HPDE6-E6E7 (cell line): ENCODE data around the gene UBE3C.

Experiments
- DNase-seq: peaks from one replicate; pipeline ENCODE4 v3.0.0; 2011; ENCODE audit warnings: missing footprints; ENCODE audit errors: extremely low spot score

UBE3C gene

DNA sequence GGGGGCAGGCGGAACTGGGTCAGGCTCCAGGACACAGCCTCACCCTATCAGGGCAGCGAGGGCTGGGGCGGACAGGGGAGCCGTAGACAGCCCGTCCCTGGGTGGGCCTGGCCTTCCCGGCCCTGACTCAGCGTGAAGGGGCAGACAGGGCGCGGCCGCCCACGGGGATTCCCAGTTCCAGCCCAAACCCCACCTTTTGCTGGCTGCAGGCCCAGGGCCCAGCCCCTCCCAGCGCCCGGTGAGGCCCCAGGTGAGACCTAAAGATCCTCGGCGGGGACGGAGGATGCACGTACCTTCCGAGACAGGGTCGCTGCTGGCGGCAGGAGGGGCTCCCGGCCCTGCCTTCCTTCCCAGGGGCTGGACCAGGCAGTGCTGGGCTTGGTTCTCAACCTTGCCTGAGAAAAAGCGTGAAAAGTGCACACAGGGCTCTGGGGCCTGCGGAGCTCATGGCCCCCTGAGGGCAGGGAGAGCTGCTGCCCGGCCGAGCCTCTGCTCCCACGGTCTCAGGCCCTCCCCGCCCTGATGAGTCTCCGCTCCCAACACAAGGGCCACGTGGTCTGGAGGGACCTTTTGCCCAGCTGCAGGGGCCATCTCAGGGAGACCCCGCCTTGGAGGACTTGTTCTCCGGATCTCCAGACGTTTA, 154.2 kb downstream of the UBE3C start:
- peak; percentile 72 for DNase-seq

DNA sequence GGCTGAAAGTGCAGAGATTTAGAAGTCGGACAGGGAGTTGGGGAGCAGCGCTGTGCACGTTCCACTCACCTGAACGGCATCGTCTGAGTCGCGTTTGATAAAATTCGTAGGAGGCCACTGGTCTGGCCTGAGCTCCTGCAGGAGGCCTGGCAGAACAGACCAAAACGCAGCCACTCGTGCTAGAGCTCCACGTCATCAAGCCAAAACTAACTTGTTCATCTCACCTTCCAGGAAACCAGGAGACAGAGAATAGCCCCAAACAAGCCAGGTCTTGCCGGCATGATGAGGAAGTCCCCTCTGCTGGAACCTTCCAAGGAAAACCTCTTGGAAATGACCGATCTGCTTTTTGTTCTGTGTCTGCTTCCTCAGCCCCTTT, 154.7 kb downstream of the UBE3C start:
- DNase-seq = peak; percentile 62

DNA sequence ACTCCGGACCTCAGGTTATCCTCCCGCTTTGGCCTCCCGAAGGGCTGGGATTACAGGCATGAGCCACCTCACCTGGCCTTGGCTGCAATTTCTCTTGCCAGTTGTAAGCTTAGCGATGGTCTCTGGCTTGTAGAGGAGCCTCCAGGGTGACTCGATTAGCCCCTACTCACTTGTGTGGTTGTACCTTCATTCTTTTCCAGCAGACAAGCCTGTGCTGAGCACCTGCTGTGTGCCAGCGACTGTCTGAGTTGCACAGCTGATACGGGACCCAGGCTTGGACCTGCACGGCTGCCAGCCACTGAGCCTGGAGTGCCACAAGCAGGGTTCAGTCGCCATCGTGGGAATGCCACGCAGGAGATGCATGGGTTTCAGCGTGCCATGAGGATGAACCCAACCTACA, 156.0 kb downstream of the UBE3C start:
- no peak for DNase-seq

DNA sequence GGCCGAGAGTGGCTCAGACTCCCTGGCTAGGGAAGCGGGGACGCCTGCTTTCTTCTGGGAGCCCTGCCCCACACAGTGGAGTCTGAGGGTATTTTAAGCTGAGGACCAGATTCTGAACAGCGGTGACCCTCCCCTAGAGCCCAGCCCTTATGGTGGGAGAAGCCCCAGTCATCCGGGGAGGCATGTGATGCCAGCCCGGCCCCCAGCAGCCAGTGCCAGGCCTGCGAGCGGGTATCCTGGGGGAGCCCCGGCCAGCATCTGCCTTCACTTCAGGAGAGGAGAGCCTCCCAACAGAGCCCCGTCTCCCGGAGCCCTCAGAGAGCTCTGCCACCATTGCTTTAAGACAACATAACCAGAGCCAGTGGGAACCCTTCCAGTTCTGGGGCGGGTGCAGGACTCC, 156.6 kb downstream of the UBE3C start:
- no peak for DNase-seq

DNA sequence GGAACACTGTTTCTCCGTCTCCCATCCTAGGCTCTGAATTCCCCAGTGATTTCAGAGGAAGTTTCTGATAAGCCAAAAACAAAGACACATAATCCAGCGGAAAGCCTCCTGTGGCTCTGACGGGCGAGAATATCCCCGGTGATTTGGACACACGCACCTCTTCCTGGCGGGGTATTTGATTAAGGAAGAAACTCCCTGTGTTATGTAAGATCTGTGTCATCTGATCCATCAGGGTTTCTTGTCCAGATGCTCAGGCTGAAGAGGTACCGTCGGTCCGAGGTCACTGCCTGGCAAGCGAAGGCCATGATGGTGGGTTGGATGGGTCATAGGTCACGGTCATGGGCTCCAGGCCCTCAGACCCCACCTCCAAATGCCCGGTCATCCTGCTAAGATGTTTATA, 158.5 kb downstream of the UBE3C start:
- DNase-seq = no peak

DNA sequence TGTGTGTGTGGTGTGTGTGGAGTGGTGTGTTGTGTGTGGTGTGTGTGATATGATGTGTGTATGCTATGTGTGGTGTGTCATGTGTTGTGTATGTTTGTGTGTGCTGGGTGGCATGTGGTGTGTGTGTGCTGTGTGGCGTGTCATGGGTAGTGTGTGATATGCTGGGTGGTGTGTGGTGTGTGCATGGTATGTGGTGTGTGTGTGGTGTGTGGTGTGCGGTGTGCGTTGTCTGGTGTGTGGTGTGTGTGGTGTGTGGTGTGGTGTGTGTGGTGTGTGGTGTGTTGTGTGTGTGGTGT, 160.5 kb downstream of the UBE3C start:
- no peak for DNase-seq

DNA sequence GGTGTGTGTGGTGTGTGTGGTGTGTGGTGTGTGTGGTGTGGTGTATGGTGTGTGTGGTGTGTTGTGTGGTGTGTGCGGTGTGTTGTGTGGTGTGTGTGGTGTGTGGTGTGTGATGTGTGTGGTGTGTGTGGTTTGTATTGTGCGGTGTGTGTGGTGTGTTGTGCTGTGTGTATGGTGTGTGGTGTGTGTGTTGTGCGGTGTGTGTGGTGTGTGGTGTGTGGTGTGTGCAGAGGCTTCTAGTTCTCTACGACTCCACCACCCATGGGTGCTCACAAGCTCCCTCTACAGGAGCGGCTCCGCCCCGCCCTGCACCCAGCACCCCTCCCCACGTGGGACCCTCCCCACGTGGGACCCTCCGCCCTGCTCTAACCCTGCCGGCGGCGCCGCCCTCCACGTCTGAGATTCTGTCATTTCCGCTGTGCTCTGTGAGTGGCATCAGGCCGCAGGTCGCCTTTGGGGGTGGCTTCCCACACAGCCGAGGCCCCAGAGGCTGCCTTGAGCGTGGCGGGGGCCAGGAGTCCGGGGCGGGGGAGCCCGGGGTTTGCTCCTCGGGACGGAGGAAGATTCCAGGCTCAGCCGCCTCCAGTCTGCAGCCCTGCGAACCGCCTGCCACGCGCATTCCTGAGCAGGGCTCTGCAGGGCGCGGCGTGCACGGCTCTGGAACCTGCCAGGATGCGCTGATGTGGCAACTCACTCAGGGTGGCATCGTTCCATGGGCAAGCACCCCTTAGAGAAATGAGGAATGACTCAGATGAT, 161.1 kb downstream of the UBE3C start:
- no peak for DNase-seq

DNA sequence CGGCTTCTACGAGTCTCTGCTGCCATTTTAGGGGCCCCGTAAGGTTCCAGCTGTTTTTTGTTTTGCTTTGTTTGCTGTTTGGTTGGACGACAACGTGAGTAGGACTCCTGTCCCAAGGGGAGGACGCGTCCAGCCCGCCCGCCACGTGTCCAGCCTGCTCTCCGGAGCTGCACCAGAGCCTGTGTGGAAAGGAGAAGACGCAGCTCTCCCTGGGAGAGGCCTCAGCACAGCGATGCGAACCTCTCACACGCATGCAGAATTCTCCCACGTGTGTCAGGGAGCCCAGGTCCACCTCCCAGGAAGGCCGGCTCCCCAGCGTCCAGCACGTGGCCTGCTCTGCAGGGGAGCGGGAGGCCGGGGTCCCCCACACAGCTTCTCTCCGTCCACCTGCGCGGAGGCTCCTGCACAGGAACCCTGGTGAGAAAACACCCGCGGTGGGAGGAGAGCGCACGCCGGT, 161.7 kb downstream of the UBE3C start:
- no peak for DNase-seq

DNA sequence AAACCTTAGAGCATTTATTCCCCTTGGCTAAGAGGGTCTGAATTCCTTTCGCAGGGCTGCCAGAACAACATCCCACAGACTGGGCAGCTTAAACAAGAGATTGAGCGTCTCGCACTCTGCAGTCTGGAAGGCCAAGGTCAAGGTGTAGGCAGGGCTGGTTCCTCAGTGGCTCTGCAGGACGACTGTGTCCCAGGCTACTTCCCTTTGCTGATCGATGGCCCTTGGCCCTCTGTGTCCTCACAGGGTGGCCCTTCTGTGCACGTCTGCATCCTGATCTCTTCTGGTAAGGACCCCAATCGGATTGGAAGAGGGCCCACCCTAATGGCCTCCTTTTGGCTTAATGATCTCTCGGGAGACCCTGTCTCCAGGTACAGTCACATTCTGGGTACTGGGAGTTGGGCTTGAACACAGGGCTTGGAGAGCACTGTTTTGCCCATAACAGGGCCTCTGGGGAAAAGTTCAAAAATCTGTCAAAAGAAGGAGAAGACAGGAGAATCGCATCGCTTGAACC, 162.9 kb downstream of the UBE3C start:
- no peak for DNase-seq

DNA sequence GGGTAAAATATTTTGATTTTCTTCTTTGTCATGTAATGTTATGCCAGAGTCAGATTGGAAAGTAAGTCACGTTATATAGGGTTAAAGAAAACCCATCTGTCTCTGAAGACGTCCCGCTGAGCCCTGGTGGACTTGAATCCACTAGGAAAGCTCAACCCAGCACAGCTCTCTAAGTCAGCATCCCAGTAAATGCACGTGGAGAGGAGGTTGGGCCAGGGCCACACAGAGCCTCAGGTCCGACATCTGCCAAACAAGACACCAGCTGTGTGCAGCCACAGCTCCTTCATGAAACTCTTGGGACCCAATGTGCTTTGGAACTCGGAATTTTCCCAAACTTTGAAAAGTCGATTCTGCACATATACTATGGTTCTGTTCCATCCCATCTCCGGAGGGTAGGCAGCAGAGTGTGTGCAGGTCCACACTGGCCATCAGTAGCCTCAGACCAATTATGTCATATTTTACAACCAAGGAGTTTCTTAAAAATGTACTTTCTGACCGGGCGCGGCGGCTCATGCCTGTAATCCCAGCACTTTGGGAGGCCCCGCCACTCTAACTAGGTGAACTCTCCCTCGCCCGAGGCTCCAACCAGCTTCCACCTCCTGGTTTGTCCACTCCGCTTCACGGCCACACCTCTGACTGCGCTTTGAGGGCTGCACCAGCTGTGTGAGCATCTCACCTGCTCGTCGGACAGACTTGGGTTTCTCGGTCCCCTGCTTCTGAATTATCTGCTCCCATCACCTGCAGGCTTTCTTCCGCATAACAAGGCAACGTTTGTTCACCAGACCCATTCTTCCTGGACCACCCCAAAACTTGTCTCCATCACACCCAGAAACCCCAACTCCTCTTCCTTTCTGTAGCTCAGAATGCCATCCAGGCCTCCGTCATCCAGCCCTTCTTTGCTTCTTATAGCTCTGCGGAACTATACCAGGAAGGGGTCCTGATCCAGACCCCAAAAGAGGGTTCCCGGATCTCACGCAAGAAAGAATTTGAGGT, 168.4 kb downstream of the UBE3C start:
- no peak for DNase-seq

DNA sequence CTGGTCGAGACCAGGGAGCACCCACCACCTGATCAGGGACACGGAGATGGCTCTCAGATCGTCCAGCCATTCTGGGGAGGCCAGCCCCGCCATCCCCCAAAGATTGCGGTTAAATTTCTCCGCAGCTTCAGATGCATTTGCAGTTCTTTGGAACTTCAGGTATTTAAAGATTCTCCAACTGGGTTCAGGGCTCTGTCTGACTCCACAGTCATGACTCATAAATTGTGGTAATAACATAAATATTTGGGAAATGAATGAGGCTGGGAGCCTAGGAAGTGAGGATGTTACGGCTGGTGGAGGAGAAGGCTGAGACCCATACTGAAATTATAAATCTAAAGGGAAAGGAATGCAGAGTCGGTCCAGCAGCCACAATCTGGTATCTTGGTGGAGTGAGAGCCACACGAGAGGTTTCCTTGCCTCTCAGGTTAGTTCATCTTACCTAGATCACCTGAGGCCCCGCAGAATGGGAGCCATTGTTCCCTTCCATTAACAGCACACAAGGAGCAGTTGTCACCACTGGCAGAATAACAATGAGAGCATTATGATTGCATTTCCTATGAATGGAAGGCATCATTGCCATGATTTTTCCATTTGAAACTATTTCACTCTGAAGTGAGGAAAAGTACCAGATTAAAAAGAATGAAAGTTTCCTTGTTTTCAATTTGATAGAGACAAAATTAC, 171.4 kb downstream of the UBE3C start:
- DNase-seq = no peak

DNA sequence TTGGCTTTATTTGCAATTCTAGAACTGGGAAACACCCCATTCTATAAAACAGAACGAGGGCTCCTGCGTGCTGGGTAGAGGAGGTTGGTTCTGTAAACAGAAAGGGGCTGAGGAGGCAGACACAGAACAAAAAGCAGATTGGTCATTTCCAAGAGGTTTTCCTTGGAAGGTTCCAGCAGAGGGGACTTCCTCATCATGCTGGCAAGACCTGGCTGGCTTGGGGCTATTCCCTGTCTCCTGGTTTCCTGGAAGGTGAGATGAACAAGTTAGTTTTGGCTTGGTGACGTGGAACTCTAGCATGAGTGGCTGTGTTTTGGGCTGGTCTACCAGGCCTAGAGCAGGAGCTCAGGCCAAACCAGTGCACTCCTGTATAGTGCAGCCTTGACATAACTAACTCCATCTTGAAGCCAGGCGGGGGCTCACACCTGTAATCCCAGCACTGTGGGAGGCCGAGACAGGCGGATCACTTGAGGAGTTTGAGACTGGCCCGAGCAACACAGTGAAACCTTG, 172.0 kb downstream of the UBE3C start:
- no peak for DNase-seq

DNA sequence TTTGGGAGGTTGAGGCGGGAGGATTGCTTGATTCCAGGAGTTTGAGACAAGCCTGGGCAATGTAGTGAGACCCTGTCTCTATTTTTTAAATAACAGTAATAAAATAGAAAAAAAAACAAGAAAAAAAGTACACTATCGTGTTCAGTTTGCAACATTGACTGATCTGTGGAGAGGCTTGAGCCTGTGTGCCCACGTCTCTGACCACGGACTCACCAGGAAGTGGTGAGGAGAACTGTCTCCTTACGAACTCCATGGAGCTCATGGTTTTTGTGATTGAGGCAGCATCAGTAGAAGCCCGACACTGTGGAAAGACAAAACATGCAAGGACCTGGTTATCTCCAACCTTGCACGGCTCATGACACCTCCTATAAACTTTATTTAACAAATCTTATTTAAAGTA, 174.2 kb downstream of the UBE3C start:
- no peak for DNase-seq

DNA sequence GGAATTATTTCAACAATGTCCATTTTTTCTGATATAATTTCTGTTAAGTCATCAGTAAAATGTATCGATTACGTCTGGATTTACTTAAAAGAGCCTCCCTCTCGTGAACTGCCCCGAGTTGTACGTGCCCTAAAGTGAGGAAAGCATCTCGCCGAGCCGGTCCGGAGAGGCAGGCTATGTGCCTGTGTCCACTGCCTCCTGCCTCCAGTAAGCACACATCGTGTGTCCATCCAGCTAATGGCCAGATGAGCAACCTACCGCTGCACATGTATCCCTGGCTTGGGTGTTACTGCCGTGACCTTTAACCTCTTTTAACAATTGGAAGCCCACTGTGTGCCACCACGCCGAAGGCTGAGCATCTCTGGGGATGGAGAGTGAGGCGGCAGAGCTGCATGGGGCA, 174.9 kb downstream of the UBE3C start:
- DNase-seq = no peak

DNA sequence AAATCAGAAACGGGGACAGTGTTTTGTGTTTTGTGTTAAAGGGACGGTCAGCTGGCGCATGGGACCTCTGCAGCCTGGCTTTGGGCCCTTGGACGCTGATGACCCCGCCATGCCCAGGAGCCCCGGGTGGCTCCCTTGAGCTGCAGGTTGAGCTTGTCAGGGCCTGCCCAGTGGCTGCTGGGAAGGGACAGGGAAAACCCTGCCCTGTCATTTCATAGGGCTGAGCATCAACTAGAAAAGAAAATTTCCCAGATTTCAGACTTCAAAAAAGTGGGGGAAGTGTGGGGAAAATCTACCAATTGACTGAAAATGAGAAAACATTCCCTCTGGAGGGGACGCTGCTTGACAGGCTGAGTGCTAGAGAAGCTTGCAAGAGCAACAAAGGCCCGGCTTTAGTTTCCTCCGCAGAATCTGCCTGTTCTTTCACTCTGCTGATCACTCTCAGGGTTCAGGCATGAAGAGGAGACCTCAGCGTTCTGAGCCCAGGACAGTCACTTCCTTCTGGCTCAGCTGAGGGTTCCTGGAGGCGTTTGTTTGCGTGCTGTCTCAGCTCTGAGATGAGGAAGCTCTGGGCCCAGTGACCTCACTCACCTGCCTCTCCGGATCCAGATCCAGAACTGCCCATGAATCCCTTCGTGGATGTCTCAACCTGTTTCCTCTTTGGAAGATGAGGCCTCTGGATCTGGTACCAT, 179.4 kb downstream of the UBE3C start:
- DNase-seq = peak; percentile 81
